Loucy (cell line): ENCODE results near the gene INTS2.

Source experiments
- H2AFZ ChIP-seq: fragments of 200-600 bp; sonication (generic); 2 replicates; pipeline ENCODE4 v1.6.0; 2016; ENCODE audit warnings: antibody characterized with exemption, mild to moderate bottlenecking, low read length, moderate library complexity
- H3F3A ChIP-seq: fragments of 200-600 bp; 2 replicates; pipeline ENCODE4 v1.6.0; 2016; ENCODE audit warnings: antibody characterized with exemption, low read depth, mild to moderate bottlenecking
- H3K27me3 ChIP-seq: fragments of 200-600 bp; sonication (generic); 2 replicates; pipeline ENCODE4 v1.6.1; 2014; ENCODE audit warnings: low read length, mild to moderate bottlenecking; ENCODE audit not compliant: insufficient read depth, poor library complexity, severe bottlenecking
- H3K36me3 ChIP-seq: fragments of 200-600 bp; sonication (generic); 2 replicates; pipeline ENCODE4 v1.6.1; 2016; ENCODE audit warnings: low read length; ENCODE audit not compliant: insufficient read depth
- H3K4me1 ChIP-seq: fragments of 200-600 bp; sonication (generic); 2 replicates; pipeline ENCODE4 v1.5.1; 2014; ENCODE audit warnings: low read length, mild to moderate bottlenecking; ENCODE audit not compliant: insufficient read depth, poor library complexity, severe bottlenecking
- H3K4me2 ChIP-seq: fragments of 200-600 bp; sonication (generic); 2 replicates; pipeline ENCODE4 v1.6.0; 2014; ENCODE audit warnings: antibody characterized with exemption, low read length, low read depth, mild to moderate bottlenecking; ENCODE audit not compliant: poor library complexity, severe bottlenecking
- H3K4me3 ChIP-seq: fragments of 200-600 bp; sonication (generic); 2 replicates; pipeline ENCODE4 v1.5.1; 2014; ENCODE audit warnings: low read length, mild to moderate bottlenecking, mixed read lengths; ENCODE audit not compliant: poor library complexity, severe bottlenecking
- H3K79me2 ChIP-seq: fragments of 200-600 bp; sonication (generic); 2 replicates; pipeline ENCODE4 v1.6.1; 2014; ENCODE audit warnings: low read length; ENCODE audit not compliant: insufficient read depth
- H3K9ac ChIP-seq: fragments of 200-600 bp; sonication (generic); 2 replicates; pipeline ENCODE4 v1.6.0; 2014; ENCODE audit warnings: mild to moderate bottlenecking, low read depth, low read length, moderate library complexity; ENCODE audit not compliant: poor library complexity, severe bottlenecking
- H3K9me2 ChIP-seq: fragments of 200-600 bp; sonication (generic); replicated peaks from 2 replicates; pipeline ENCODE4 v1.6.1; 2016; ENCODE audit warnings: low read depth, low read length, mixed read lengths
- H3K9me3 ChIP-seq: fragments of 200-600 bp; sonication (generic); 2 replicates; pipeline ENCODE4 v1.6.1; 2014; ENCODE audit warnings: mild to moderate bottlenecking, antibody characterized with exemption, low read length, low read depth; ENCODE audit not compliant: insufficient read depth
- H4K20me1 ChIP-seq: fragments of 200-600 bp; sonication (generic); 2 replicates; pipeline ENCODE4 v1.6.0; 2014; ENCODE audit warnings: antibody characterized with exemption, low read length, mild to moderate bottlenecking; ENCODE audit not compliant: insufficient read depth, poor library complexity, severe bottlenecking
- CTCF ChIP-seq: fragments of 200-600 bp; sonication (generic); conservative IDR thresholded peaks from 2 replicates; pipeline ENCODE4 v1.5.1; 2014; ENCODE audit warnings: mild to moderate bottlenecking, antibody characterized with exemption, low read length
- EZH2phosphoT487 ChIP-seq: fragments of 200-600 bp; IDR thresholded peaks from 2 replicates; pipeline ENCODE4 v1.6.1; 2018; ENCODE audit warnings: antibody characterized with exemption, mild to moderate bottlenecking, moderate library complexity, borderline replicate concordance

Gene INTS2

GRCh38 chr17:61927208-61928100, at the start of gene INTS2:
Gene INTS2, minus strand, starts transcription at chr17:61927982. Its CDS starts 1,338 bp downstream, at chr17:61926644.
- no peak for TF ChIP-seq CTCF
- TF ChIP-seq EZH2phosphoT487 = no peak
- peak within 1 kb of the TSS; percentile 95 for H3K9ac ChIP-seq
- no peaks in the 10 kb centered on the region; the same call in 1 of the 2 replicates for H3K36me3 ChIP-seq
- peak within 1 kb of the TSS; percentile 99 for H2AFZ ChIP-seq
- no peaks in the 10 kb centered on the region for H4K20me1 ChIP-seq
- peaks cover 17% of the 10 kb centered on the region for H3K4me1 ChIP-seq
- no peaks in the 10 kb centered on the region for H3F3A ChIP-seq
- H3K9me2 ChIP-seq = no peaks in the 10 kb centered on the region
- H3K27me3 ChIP-seq = no peaks in the 10 kb centered on the region
- peak within 1 kb of the TSS; percentile 95 for H3K4me3 ChIP-seq
- H3K4me2 ChIP-seq = peak within 1 kb of the TSS; percentile 98
- H3K9me3 ChIP-seq = no peaks in the 10 kb centered on the region
- H3K79me2 ChIP-seq = peaks cover 19% of the 10 kb centered on the region

- TF ChIP-seq CTCF (no peak), EZH2phosphoT487 (no peak)
- H3K9me2 ChIP-seq = no peaks in the 10 kb centered on the region
- peaks cover 55% of the 10 kb centered on the region; the same call in 1 of the 2 replicates for H3K36me3 ChIP-seq
- no peak overlapping the region for H2AFZ ChIP-seq
- H3K4me3 ChIP-seq = no peak overlapping the region
- H3K4me1 ChIP-seq = no peaks in the 10 kb centered on the region
- no peak overlapping the region for H3K9ac ChIP-seq
- no peaks in the 10 kb centered on the region for H3K9me3 ChIP-seq
- no peaks in the 10 kb centered on the region for H3K27me3 ChIP-seq
- H3K4me2 ChIP-seq = no peak overlapping the region
- H3F3A ChIP-seq = no peaks in the 10 kb centered on the region
- no peaks in the 10 kb centered on the region for H3K79me2 ChIP-seq
- no peaks in the 10 kb centered on the region for H4K20me1 ChIP-seq
Observed at GRCh38 chr17:61974115-61974514, 46.3 kb upstream of the INTS2 start.

GRCh38 chr17:61972311-61972710, 44.5 kb upstream of the INTS2 start:
- no peaks in the 10 kb centered on the region for H3K4me1 ChIP-seq
- H3K79me2 ChIP-seq = no peaks in the 10 kb centered on the region
- no peaks in the 10 kb centered on the region for H3F3A ChIP-seq
- no peaks in the 10 kb centered on the region for H3K9me2 ChIP-seq
- H3K9me3 ChIP-seq = no peaks in the 10 kb centered on the region
- H3K27me3 ChIP-seq = no peaks in the 10 kb centered on the region
- H4K20me1 ChIP-seq = no peaks in the 10 kb centered on the region
- H3K4me3 ChIP-seq = no peak overlapping the region
- H3K4me2 ChIP-seq = no peak overlapping the region
- no peak overlapping the region for H2AFZ ChIP-seq
- no peak for TF ChIP-seq EZH2phosphoT487
- TF ChIP-seq CTCF = no peak
- peaks cover 56% of the 10 kb centered on the region; the same call in 1 of the 2 replicates for H3K36me3 ChIP-seq
- no peak overlapping the region for H3K9ac ChIP-seq
